HG02623 (cell line): ENCODE measurements around the gene ADAMTS20.

Source experiments
- ATAC-seq: cut with Tn5 transposase; IDR thresholded peaks from one replicate; pipeline ENCODE4 v1.9.1; 2021; ENCODE audit warnings: moderate library complexity; ENCODE audit not compliant: unreplicated experiment

ADAMTS20 gene

DNA sequence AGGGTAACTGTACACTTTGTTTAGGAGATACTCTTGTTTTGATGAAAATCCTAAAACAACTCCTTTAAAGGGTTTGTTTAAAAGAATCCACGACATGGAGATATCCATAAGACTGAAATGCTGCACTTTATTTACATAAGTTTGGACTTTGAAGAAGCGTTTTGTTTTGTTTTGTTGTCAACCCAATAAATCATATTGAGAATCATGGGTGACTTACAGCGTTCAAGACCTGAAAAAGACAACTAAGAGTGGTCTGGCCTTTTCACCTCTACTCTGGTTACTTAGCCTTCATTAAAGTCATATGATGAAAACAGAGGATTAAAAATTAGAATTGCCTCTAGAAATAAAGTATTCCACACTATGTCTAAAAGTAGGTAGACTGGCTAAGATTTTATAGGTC lies 234.8 kb downstream of the ADAMTS20 start:
- ATAC-seq = no peak

DNA sequence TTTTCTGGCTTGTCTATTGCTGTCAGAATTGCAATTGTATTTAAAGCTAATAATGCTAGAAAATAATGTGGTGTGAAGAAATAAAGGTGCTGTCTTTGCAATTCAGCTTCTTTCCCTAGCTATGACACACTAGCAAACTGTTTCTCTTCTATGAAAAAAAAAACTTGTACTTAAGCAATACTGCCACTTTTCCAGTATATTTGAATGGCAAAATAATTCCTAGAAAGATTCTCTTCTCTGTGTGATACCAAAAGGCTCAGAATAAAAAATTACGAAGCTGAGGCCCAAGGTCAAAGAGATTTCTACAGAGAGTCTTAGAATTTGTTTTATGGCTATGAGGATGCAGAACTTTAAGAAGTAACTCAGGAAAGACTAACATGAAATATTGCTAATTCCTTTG lies 235.5 kb downstream of the ADAMTS20 start:
- ATAC-seq = no peak

DNA sequence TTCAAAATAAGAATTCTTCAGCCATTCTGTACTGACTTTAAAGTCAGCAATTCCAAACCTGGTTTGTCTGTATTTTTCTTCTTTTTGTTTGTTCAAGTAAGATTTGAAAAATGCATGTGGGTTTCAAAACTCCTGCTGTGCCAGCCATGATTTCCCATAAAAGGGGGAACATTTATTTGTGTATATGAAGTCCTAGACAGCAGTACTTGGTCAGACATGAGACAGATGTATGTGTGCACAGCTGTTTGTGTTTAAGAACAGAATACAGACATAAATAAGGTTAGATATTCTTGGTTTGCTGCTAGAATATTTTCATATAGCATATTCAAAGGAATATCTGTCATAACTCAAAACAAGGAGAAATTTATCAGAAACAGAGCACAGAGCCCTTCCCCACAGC lies 236.0 kb downstream of the ADAMTS20 start:
- no peak for ATAC-seq

GRCh38 chr12:43312991-43313505 lies 239.0 kb downstream of the ADAMTS20 start:
- ATAC-seq = no peak

DNA sequence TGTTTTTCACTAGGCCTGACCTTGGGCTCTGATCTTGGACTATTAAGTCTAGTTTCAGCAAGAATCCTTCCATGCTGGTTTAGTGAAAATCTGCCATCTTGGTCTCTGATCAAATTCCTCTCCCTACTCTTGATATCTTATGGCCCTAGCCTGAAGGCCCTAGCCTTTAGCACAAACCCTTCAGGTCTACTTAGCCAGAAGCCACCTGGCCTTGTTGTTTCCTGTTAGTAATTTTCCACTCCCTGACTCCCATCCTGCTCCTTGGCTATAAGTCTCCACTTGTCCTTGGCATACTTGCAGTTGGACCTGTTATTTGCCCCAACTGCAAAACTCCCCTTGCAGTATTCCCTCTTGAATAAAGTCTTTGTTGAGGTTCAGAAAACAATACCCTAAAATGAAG lies 241.4 kb downstream of the ADAMTS20 start:
- no peak for ATAC-seq

DNA sequence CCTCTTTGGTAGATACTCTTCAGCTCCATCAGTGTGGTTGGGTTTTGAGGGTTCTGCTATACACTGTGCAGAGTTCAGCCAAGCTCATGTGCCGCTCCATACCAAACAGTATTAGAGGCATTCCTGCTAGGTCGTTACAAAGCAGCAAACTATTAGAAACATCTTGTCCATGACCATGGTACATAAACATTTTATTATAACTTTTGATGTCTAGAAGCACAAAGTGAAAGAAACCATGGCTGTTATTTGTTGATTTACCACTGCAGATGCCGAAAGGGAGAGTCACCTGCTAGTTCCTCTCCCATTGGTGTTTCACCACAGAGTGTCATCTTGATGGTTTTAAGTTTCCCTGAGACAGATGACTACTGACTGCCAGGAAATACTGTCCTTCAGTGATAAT lies 242.0 kb downstream of the ADAMTS20 start:
- ATAC-seq = no peak

DNA sequence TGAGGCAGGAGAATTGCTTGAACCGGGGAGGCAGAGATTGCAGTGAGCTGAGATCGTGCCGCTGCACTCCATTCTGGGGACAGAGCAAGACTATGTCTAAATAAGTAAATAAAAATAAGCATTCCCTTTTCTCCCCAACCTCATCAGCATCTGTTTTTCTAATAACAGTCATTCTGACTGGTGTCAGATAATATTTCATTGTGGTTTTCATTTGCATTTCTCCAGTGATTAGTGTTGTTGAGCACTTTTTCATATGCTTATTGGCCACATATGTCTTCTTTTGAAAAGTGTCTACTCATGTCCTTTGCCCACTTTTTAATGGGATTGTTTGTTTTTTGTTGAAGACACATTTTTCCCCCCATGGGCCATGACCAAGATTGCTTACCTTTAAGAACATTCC lies 243.2 kb downstream of the ADAMTS20 start:
- no peak for ATAC-seq

DNA sequence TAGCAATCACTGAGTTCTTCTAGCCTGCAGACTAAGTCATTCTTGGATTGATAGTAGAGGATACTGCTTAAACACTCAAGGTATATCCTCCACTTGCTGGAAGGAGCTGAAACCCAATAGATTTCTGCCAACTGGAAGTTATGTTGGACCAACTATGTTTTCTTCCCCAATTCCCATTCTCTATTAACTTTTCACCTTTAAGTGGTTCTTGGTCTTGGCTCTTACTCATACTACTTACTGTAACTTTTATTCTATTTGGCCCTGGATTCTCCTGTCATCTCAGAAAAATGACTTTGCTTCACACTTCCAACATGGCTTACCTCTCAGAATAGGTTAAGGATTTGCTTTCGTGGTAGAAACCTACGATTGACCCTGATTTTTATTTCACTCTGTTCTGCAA lies 244.9 kb downstream of the ADAMTS20 start:
- no peak for ATAC-seq

- no peak for ATAC-seq
Observed at GRCh38 chr12:43306066-43306465, 245.9 kb downstream of the ADAMTS20 start.

GRCh38 chr12:43305065-43305464 lies 246.9 kb downstream of the ADAMTS20 start:
- ATAC-seq = no peak
